Liver (tissue), 9 donors: ENCODE results near the gene SLC6A3. TPM values are rescaled to one million over a fixed set of nuclear protein-coding genes. Genes with fewer than 3 reads are reported as not detected.

Experiments used
- DNase-seq: peaks from one replicate; pipeline ENCODE4 v3.0.0-alpha.2; 2017; ENCODE audit warnings: low spot score
- H3K27ac ChIP-seq, 2 donors: one replicate each; pipeline ENCODE4 v1.7.0; 2013; ENCODE audit warnings: inconsistent platforms in 2 of 2, low read length in 2 of 2, control low read depth in 1 of 2, low read depth in 1 of 2, mild to moderate bottlenecking in 1 of 2
- H3K27me3 ChIP-seq, 4 donors: one replicate each; pipeline versions ENCODE4 v1.6.1 to v1.7.0; 2013; ENCODE audit warnings: low read length in 3 of 4, inconsistent platforms in 1 of 4, mild to moderate bottlenecking in 1 of 4, moderate library complexity in 1 of 4; ENCODE audit not compliant: control insufficient read depth in 4 of 4, insufficient read depth in 4 of 4
- H3K36me3 ChIP-seq, 4 donors: one replicate each; pipeline versions ENCODE4 v1.6.1 to v1.7.0; 2013; ENCODE audit warnings: low read length in 3 of 4, mild to moderate bottlenecking in 3 of 4, low read depth in 1 of 4, moderate library complexity in 1 of 4; ENCODE audit not compliant: control insufficient read depth in 4 of 4, insufficient read depth in 3 of 4
- H3K4me1 ChIP-seq, 4 donors: one replicate each; pipeline versions ENCODE4 v1.6.1 to v1.7.0; 2013; ENCODE audit warnings: low read length in 3 of 4, mild to moderate bottlenecking in 3 of 4, moderate library complexity in 1 of 4; ENCODE audit not compliant: control insufficient read depth in 4 of 4, insufficient read depth in 4 of 4
- H3K4me3 ChIP-seq, 3 donors: one replicate each; pipeline versions ENCODE4 v1.6.1 to v1.7.0; 2013; ENCODE audit warnings: low read length in 3 of 3, control low read depth in 1 of 3, low read depth in 1 of 3, mild to moderate bottlenecking in 1 of 3
- H3K9ac ChIP-seq, 2 donors: one replicate each; pipeline ENCODE4 v1.7.0; 2013; ENCODE audit warnings: low read length in 2 of 2, mild to moderate bottlenecking in 2 of 2, moderate library complexity in 2 of 2, control low read depth in 1 of 2, low read depth in 1 of 2
- H3K9me3 ChIP-seq, 4 donors: one replicate each; pipeline versions ENCODE4 v1.6.1 to v1.7.0; 2013; ENCODE audit warnings: low read length in 3 of 4; ENCODE audit not compliant: control insufficient read depth in 4 of 4
- ATF3 ChIP-seq: IDR thresholded peaks from 2 replicates; pipeline ENCODE4 v1.6.1; 2016; ENCODE audit warnings: antibody characterized with exemption
- EGR1 ChIP-seq, 2 donors: IDR thresholded peaks; 2 replicates each; pipeline ENCODE4 v1.6.1; 2016 to 2018; ENCODE audit warnings: antibody characterized with exemption in 2 of 2, low read depth in 2 of 2
- FOXA1 ChIP-seq: IDR thresholded peaks from 2 replicates; pipeline ENCODE4 v1.6.1; 2016; ENCODE audit warnings: antibody characterized with exemption
- FOXA2 ChIP-seq: IDR thresholded peaks from 2 replicates; pipeline ENCODE4 v1.6.1; 2016; ENCODE audit warnings: antibody characterized with exemption
- GABPA ChIP-seq, 2 donors: IDR thresholded peaks in 1 of 2; conservative IDR thresholded peaks in 1 of 2; 2 replicates each; pipeline ENCODE4 v1.6.1; 2016; ENCODE audit warnings: antibody characterized with exemption in 2 of 2, mild to moderate bottlenecking in 1 of 2, moderate library complexity in 1 of 2
- HNF4G ChIP-seq: IDR thresholded peaks from 2 replicates; pipeline ENCODE4 v1.6.1; 2016; ENCODE audit warnings: antibody characterized with exemption
- JUND ChIP-seq, 2 donors: IDR thresholded peaks; 2 replicates each; pipeline ENCODE4 v1.6.1; 2016; ENCODE audit warnings: antibody characterized with exemption in 2 of 2
- RAD21 ChIP-seq, 2 donors: IDR thresholded peaks; 2 replicates each; pipeline ENCODE4 v1.6.1; 2016; ENCODE audit warnings: antibody characterized with exemption in 2 of 2, mild to moderate bottlenecking in 2 of 2
- REST ChIP-seq: IDR thresholded peaks from 2 replicates; pipeline ENCODE4 v1.6.1; 2016; ENCODE audit warnings: antibody characterized with exemption, mild to moderate bottlenecking
- RXRA ChIP-seq, 2 donors: IDR thresholded peaks; 2 replicates each; pipeline ENCODE4 v1.6.1; 2017 to 2018; ENCODE audit warnings: antibody characterized with exemption in 2 of 2, mild to moderate bottlenecking in 1 of 2
- SP1 ChIP-seq: IDR thresholded peaks from 2 replicates; pipeline ENCODE4 v1.6.1; 2018; ENCODE audit warnings: antibody characterized with exemption, mild to moderate bottlenecking
- TAF1 ChIP-seq: conservative IDR thresholded peaks from 2 replicates; pipeline ENCODE4 v1.6.1; 2016; ENCODE audit warnings: antibody characterized with exemption, mild to moderate bottlenecking
- YY1 ChIP-seq: IDR thresholded peaks from 2 replicates; pipeline ENCODE4 v1.6.1; 2016; ENCODE audit warnings: antibody characterized with exemption, mild to moderate bottlenecking
- WGBS: extraction: QIAGEN DNeasy Blood & Tissue Kit; methylation state at CpG from one replicate; pipeline ENCODE4 v1.1.7; 2013; 5-methylcytosine and 5-hydroxymethylcytosine counted together
- polyA plus RNA-seq, 2 donors: library from polyadenylated mRNA; stranded (reverse) in 1 of 2; unstranded in 1 of 2; fragments of 200-250 nt in 1 of 2; fragments of >200 nt in 1 of 2; fragmentation: Nextera tagmentation in 1 of 2; extraction: Ambion mirVana in 1 of 2; gene quantifications; one replicate each; pipeline versions ENCODE4 v1.2.1 to v1.2.3, GENCODE V29; 2013 to 2015
- total RNA-seq, 2 donors: library from RNA; depleted of rRNA; stranded (reverse); fragments of >200 nt; gene quantifications; one replicate each; pipeline ENCODE4 v1.2.3, GENCODE V29; 2014
- TF ChIP-seq, protein P1 (sequence below): IDR thresholded peaks from 2 replicates; pipeline ENCODE4 v1.6.1; 2016; ENCODE audit warnings: antibody characterized with exemption
- donor health status: healthy.
- donor health status: healthy.
- donor health status: healthy.
- donor health status: healthy.
- donor health status: healthy.

SLC6A3 gene
- total and polyA plus RNA-seq, 4 donors = not detected

- H3K4me3 ChIP-seq = no peak overlapping the region
- 66% methylated on average over 7 of the region's 7 CpGs for WGBS
- H3K9me3 ChIP-seq = no peaks in the 10 kb centered on the region
- H3K4me1 ChIP-seq = peaks cover 1 to 12% (median 7%) of the 10 kb centered on the region in 4 donors
- H3K27ac ChIP-seq = no peak overlapping the region
- H3K27me3 ChIP-seq = peaks cover 0 to 2% (median under 1%) of the 10 kb centered on the region in 4 donors
- H3K9ac ChIP-seq = no peak overlapping the region
- no peaks in the 10 kb centered on the region for H3K36me3 ChIP-seq
- DNase-seq = no peak
- TF ChIP-seq GABPA (IDR thresholded peaks at IDR 0.05 in 1 of 2, conservative IDR thresholded peaks at IDR 0.05 in 1 of 2) (no peak), RAD21 (IDR thresholded peaks at IDR 0.05) (no peak), RXRA (IDR thresholded peaks at IDR 0.05) (no peak), ATF3 (no peak), SP1 (no peak), JUND (IDR thresholded peaks at IDR 0.05) (no peak), FOXA1 (no peak), YY1 (no peak), REST (no peak), EGR1 (IDR thresholded peaks at IDR 0.05; ENCODE audit: low read depth in 2 of 2) (no peak)
- TF ChIP-seq, protein P1, sequence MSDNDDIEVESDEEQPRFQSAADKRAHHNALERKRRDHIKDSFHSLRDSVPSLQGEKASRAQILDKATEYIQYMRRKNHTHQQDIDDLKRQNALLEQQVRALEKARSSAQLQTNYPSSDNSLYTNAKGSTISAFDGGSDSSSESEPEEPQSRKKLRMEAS = no peak
Measured at GRCh38 chr5:1390333-1390732, 54.9 kb downstream of the SLC6A3 start.

DNA sequence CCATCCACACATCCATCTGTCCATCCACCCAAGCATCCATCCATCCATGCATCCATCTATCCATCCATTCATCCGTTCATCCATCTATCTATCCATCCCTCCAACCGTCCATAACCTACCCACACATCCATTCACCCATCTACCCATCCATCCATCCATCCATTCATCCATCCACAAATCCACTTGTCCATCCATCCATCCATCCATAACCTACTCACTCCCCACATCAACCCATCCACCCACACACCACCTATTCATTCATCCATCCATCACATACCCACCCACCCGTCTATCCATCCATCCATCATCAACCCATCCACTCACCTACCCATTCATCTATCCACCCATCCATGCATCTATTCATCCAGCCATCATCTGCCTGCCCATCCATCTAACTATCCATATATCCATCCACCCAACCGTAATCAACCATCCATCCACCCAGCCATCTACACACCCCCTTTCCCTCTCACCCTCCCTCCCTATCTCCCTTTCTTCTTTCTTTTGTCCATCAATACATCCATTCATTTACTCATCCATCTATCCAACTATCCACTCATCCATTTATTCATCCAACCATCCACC, 56.8 kb downstream of the SLC6A3 start:
- Histone ChIP-seq H3K9me3 (no peaks in the 10 kb centered on the region), H3K27me3 (no peaks in the 10 kb centered on the region), H3K9ac (no peak overlapping the region), H3K36me3 (no peaks in the 10 kb centered on the region), H3K27ac (no peak overlapping the region), H3K4me3 (no peak overlapping the region), H3K4me1 (peaks cover 1 to 13% (median 7%) of the 10 kb centered on the region in 4 donors)
- TF ChIP-seq YY1 = no peak
- TF ChIP-seq, protein P1 = no peak
- TF ChIP-seq TAF1 = no peak
- TF ChIP-seq ATF3 = no peak
- TF ChIP-seq REST = no peak
- TF ChIP-seq RXRA (IDR thresholded peaks at IDR 0.05) = no peak
- TF ChIP-seq FOXA2 = no peak
- no peak for TF ChIP-seq HNF4G
- TF ChIP-seq RAD21 (IDR thresholded peaks at IDR 0.05) = no peak
- TF ChIP-seq GABPA (IDR thresholded peaks at IDR 0.05 in 1 of 2, conservative IDR thresholded peaks at IDR 0.05 in 1 of 2) = no peak
- no peak for DNase-seq
- 84% methylated on average over 4 of the region's 4 CpGs for WGBS
